Mesenchymal stem cell (in vitro differentiated cells and primary cell): ENCODE measurements around the gene CEP20.

Source experiments
- DNase-seq: peaks from one replicate; pipeline ENCODE4 v3.0.0-alpha.2; 2013
- H2AFZ ChIP-seq: one replicate; pipeline ENCODE4 v1.6.1; 2013; ENCODE audit warnings: low read depth, mild to moderate bottlenecking, control low read depth, inconsistent platforms, low read length, moderate library complexity
- H2AK5ac ChIP-seq: 2 replicates; pipeline ENCODE4 v1.6.1; 2013; ENCODE audit warnings: low read length, moderate library complexity, mild to moderate bottlenecking, inconsistent platforms; ENCODE audit not compliant: severe bottlenecking
- H2BK120ac ChIP-seq: one replicate; pipeline ENCODE4 v1.6.1; 2013; ENCODE audit warnings: low read depth, mild to moderate bottlenecking, inconsistent platforms, low read length, moderate library complexity
- H2BK12ac ChIP-seq, 2 experiments: one replicate each; pipeline ENCODE4 v1.6.1; 2013; ENCODE audit warnings: inconsistent platforms in 2 of 2, low read length in 2 of 2, mild to moderate bottlenecking in 2 of 2, moderate library complexity in 2 of 2, control low read depth in 1 of 2
- H2BK15ac ChIP-seq: one replicate; pipeline ENCODE4 v1.6.1; 2013; ENCODE audit warnings: mild to moderate bottlenecking, low read depth, inconsistent platforms; ENCODE audit not compliant: poor library complexity, severe bottlenecking
- H2BK5ac ChIP-seq: 2 replicates; pipeline ENCODE4 v1.6.1; 2013; ENCODE audit warnings: low read depth, mild to moderate bottlenecking, low read length, control low read depth, inconsistent platforms; ENCODE audit not compliant: poor library complexity, severe bottlenecking
- H3K14ac ChIP-seq, 2 experiments: one replicate each; pipeline ENCODE4 v1.6.1; 2013; ENCODE audit warnings: inconsistent platforms in 2 of 2, low read length in 2 of 2, control low read depth in 1 of 2, mild to moderate bottlenecking in 1 of 2, moderate library complexity in 1 of 2
- H3K18ac ChIP-seq, 2 experiments: one replicate each; pipeline ENCODE4 v1.6.1; 2013; ENCODE audit warnings: inconsistent platforms in 2 of 2, low read length in 2 of 2, control low read depth in 1 of 2, low read depth in 1 of 2, mild to moderate bottlenecking in 1 of 2
- H3K23ac ChIP-seq, 2 experiments: one replicate each; pipeline ENCODE4 v1.6.1; 2013; ENCODE audit warnings: inconsistent platforms in 2 of 2, low read length in 2 of 2, mild to moderate bottlenecking in 2 of 2, moderate library complexity in 2 of 2, control low read depth in 1 of 2
- H3K27ac ChIP-seq: 2 replicates; pipeline ENCODE4 v1.5.1; 2013; ENCODE audit warnings: mild to moderate bottlenecking, moderate library complexity, low read length, control low read depth, inconsistent platforms; ENCODE audit not compliant: poor library complexity, severe bottlenecking
- H3K27me3 ChIP-seq, 2 experiments: 2 replicates each; pipeline versions ENCODE4 v1.6.1 to v1.7.0; 2013; ENCODE audit warnings: low read length in 2 of 2, mild to moderate bottlenecking in 2 of 2, moderate library complexity in 2 of 2, control low read depth in 1 of 2, inconsistent platforms in 1 of 2; ENCODE audit not compliant: control insufficient read depth in 1 of 2, insufficient read depth in 1 of 2
- H3K36me3 ChIP-seq, 2 experiments: 2 replicates each; pipeline versions ENCODE4 v1.6.1 to v1.7.0; 2013; ENCODE audit warnings: low read length in 2 of 2, control low read depth in 1 of 2, inconsistent platforms in 1 of 2, low read depth in 1 of 2, mild to moderate bottlenecking in 1 of 2; ENCODE audit not compliant: insufficient read depth in 2 of 2, control insufficient read depth in 1 of 2
- H3K4ac ChIP-seq, 2 experiments: one replicate each; pipeline ENCODE4 v1.6.1; 2013; ENCODE audit warnings: inconsistent platforms in 2 of 2, low read length in 2 of 2, mild to moderate bottlenecking in 2 of 2, moderate library complexity in 2 of 2, control low read depth in 1 of 2, low read depth in 1 of 2
- H3K4me1 ChIP-seq: 2 replicates; pipeline ENCODE4 v1.6.1; 2013; ENCODE audit warnings: low read depth, low read length, control low read depth; ENCODE audit not compliant: control insufficient read depth, insufficient read depth
- H3K4me2 ChIP-seq: 2 replicates; pipeline ENCODE4 v1.6.1; 2013; ENCODE audit warnings: low read length, mild to moderate bottlenecking, inconsistent platforms; ENCODE audit not compliant: poor library complexity, severe bottlenecking
- H3K4me3 ChIP-seq, 2 experiments: 2 replicates each; pipeline versions ENCODE4 v1.5.1 to v1.7.0; 2013; ENCODE audit warnings: low read length in 2 of 2, mild to moderate bottlenecking in 2 of 2, control low read depth in 1 of 2, low read depth in 1 of 2; ENCODE audit not compliant: insufficient read depth in 1 of 2
- H3K79me1 ChIP-seq: replicated peaks from 2 replicates; pipeline ENCODE4 v1.6.1; 2013; ENCODE audit warnings: mild to moderate bottlenecking, control low read depth, low read length, inconsistent platforms; ENCODE audit not compliant: poor library complexity, severe bottlenecking
- H3K9ac ChIP-seq: 2 replicates; pipeline ENCODE4 v1.7.0; 2013; ENCODE audit warnings: mild to moderate bottlenecking, low read length, moderate library complexity
- H3K9me3 ChIP-seq: 2 replicates; pipeline ENCODE4 v1.7.0; 2013; ENCODE audit warnings: mild to moderate bottlenecking, low read length; ENCODE audit not compliant: control insufficient read depth
- H4K8ac ChIP-seq: one replicate; pipeline ENCODE4 v1.6.1; 2013; ENCODE audit warnings: inconsistent platforms, mild to moderate bottlenecking, low read length, moderate library complexity
- H4K91ac ChIP-seq: one replicate; pipeline ENCODE4 v1.6.1; 2013; ENCODE audit warnings: mild to moderate bottlenecking, low read length, inconsistent platforms
- WGBS: methylation state at CpG from one replicate; pipeline ENCODE4 v1.1.7; 2013; ENCODE audit warnings: mixed read lengths; 5-methylcytosine and 5-hydroxymethylcytosine counted together

The CEP20 gene

DNA sequence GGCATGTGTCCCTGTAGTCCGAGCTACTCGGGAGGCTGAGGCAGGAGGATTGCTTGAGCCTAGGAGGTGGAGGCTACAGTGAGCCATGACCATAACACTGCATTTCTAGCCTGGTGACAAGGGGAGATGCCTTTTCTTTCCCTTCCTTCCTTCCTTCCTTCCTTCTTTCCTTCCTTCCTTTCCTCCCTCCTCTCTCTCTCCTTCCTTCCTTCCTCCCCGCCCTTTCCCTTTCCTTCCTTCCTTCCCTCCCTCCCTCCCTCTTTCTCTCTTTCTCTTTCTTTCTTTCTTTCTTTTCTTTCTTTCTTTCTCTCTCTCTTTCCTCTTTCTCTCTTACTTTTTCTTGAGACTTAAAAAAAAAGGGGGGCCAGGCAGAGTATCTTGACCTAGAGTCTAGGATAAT lies 3.1 kb upstream of the CEP20 start:
- no peak overlapping the region for H3K9ac ChIP-seq
- no peaks in the 10 kb centered on the region for H3K9me3 ChIP-seq
- WGBS, result 70% methylated on average over 3 of the region's 3 CpGs

DNA sequence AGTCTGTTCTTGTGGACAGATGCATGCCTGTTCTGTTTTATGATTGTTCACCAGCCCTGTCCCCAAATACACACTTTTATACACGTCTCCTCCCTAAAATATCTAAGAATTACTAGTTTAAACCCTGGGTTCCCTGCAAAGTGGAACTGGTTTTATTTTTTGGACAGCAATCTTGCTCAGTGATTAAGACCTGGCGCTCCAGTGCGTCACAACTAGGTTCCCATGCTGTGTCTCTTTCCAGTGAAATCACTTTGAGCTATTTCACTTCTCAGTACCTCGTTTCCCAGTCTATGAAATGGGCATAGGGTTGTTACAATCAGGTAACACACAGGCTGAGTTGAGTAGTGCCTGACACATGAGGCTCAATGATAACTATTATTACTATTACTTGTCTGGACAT lies 1.1 kb downstream of the CEP20 start:
- Histone ChIP-seq H3K9ac (peak overlapping the region; percentile 99), H3K18ac (no peak overlapping the region), H3K79me1 (peaks cover 9% of the 10 kb centered on the region), H3K14ac (no peak overlapping the region), H3K9me3 (no peaks in the 10 kb centered on the region), H3K36me3 (peaks cover 11 to 20% of the 10 kb centered on the region in 2 experiments), H3K4me2 (peak overlapping the region; percentile 86), H2AFZ (no peak overlapping the region), H2BK5ac (no peak overlapping the region), H3K23ac (no peak overlapping the region), H3K27ac (no peak overlapping the region), H3K4ac (no peak overlapping the region), H4K91ac (no peak overlapping the region), H3K4me3 (peak overlapping the region in 1 of 2 experiments; percentile 95), H2BK120ac (no peak overlapping the region), H2BK15ac (no peak overlapping the region), H2BK12ac (no peak overlapping the region), H3K27me3 (no peaks in the 10 kb centered on the region), H2AK5ac (no peak overlapping the region), H3K4me1 (peaks cover 3% of the 10 kb centered on the region), H4K8ac (no peak overlapping the region)
- DNase-seq, result peak; percentile 8
- WGBS, result 95% methylated on average over 4 of the region's 4 CpGs

More for the DNA sequence above, 3.1 kb upstream of the CEP20 start:
- no peak overlapping the region for H4K8ac ChIP-seq
- peak overlapping the region in 1 of 2 experiments; percentile 21 for H3K18ac ChIP-seq
- no peaks in the 10 kb centered on the region for H3K36me3 ChIP-seq
- no peak overlapping the region for H3K27ac ChIP-seq
- no peak overlapping the region for H2BK12ac ChIP-seq
- no peak overlapping the region for H3K4ac ChIP-seq
- DNase-seq, result no peak
- no peaks in the 10 kb centered on the region for H3K27me3 ChIP-seq
- H2AFZ ChIP-seq, result no peak overlapping the region
- no peak overlapping the region for H3K14ac ChIP-seq
- H3K4me1 ChIP-seq, result peaks cover 3% of the 10 kb centered on the region
- no peak overlapping the region for H2BK5ac ChIP-seq
- no peak overlapping the region for H2BK120ac ChIP-seq
- no peak overlapping the region for H2BK15ac ChIP-seq
- no peak overlapping the region for H3K4me2 ChIP-seq
- H2AK5ac ChIP-seq, result no peak overlapping the region
- H3K4me3 ChIP-seq, result no peak overlapping the region
- no peak overlapping the region for H4K91ac ChIP-seq
- H3K79me1 ChIP-seq, result peaks cover 2% of the 10 kb centered on the region
- no peak overlapping the region for H3K23ac ChIP-seq

DNA sequence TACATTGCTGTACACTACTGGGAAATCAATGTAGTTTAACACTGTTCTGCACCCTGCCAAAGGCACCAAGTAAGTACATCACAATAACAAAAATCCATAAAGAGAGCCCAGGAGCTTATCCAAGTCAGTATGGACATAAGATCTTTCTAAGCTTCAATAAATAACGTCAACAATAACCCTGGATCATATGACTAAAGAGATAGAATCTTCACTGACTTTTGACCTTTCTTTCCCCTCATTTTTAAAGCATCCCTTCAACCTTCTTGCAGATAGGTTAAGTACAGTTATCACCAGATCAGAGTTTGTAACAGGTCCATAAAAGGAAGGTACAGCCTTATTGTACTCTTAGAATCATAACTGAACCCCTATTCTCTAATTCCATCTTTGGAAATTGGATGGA lies 2.3 kb downstream of the CEP20 start:
- Histone ChIP-seq H4K91ac (no peak overlapping the region), H3K27ac (no peak overlapping the region), H3K9me3 (no peaks in the 10 kb centered on the region), H3K27me3 (no peaks in the 10 kb centered on the region), H3K4me2 (no peak overlapping the region), H2BK120ac (no peak overlapping the region), H3K14ac (no peak overlapping the region), H2BK15ac (no peak overlapping the region), H3K36me3 (peaks cover 17 to 30% of the 10 kb centered on the region in 2 experiments), H2BK5ac (no peak overlapping the region), H2BK12ac (no peak overlapping the region), H3K4me3 (no peak overlapping the region), H3K9ac (peak overlapping the region; percentile 3), H2AK5ac (no peak overlapping the region), H2AFZ (no peak overlapping the region), H3K18ac (no peak overlapping the region), H4K8ac (no peak overlapping the region), H3K23ac (no peak overlapping the region), H3K4me1 (peaks cover 3% of the 10 kb centered on the region), H3K79me1 (peaks cover 16% of the 10 kb centered on the region), H3K4ac (no peak overlapping the region)
- 57% methylated on average over 1 of the region's 1 CpG for WGBS
- DNase-seq, result no peak

DNA sequence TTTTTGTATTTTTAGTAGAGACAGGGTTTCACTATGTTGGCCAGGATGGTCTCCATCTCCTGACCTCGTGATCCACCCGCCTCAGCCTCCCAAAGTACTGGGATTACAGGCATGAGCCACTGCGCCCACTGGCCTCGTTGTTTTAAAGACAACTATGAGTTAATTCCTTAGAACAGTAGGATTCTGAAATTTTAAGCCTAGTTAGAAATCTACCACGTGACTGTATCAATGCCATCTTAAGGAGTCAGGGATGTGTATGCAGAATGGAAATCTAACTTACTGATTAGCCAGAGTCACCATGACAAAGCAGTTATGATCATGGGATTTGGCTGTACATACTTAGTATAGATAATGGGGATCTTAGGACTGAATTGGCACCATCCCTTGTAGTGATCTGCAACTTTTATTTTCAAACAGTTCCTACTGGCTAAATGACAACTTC lies 2.8 kb downstream of the CEP20 start:
- Histone ChIP-seq H3K4me3 (no peak overlapping the region), H2BK5ac (no peak overlapping the region), H3K27me3 (no peaks in the 10 kb centered on the region), H2AK5ac (no peak overlapping the region), H3K27ac (no peak overlapping the region), H3K18ac (no peak overlapping the region), H3K23ac (no peak overlapping the region), H3K14ac (no peak overlapping the region), H3K4ac (no peak overlapping the region), H3K9ac (peak overlapping the region; percentile 3), H3K4me1 (peaks cover 4% of the 10 kb centered on the region), H2BK15ac (no peak overlapping the region), H2BK120ac (no peak overlapping the region), H3K4me2 (no peak overlapping the region), H4K8ac (no peak overlapping the region), H3K9me3 (no peaks in the 10 kb centered on the region), H3K36me3 (peaks cover 19 to 30% of the 10 kb centered on the region in 2 experiments), H2AFZ (no peak overlapping the region), H4K91ac (no peak overlapping the region), H2BK12ac (no peak overlapping the region), H3K79me1 (peaks cover 16% of the 10 kb centered on the region)
- peak; percentile 3 for DNase-seq
- WGBS, result 98% methylated on average over 5 of the region's 5 CpGs
